ENCODE measurements around the gene LRRC10.

LRRC10 gene

GRCh38 chr12:69563166-69563762 lies 47.4 kb downstream of the LRRC10 start:
- no peaks in the 10 kb centered on the region for H3K9me3 ChIP-seq (ENCODE audit: control insufficient read depth, insufficient read depth, low read length)
- no peaks in the 10 kb centered on the region for H3K36me3 ChIP-seq (ENCODE audit: control insufficient read depth, insufficient read depth, low read length)
- no peak overlapping the region for H3K9ac ChIP-seq (ENCODE audit: low read depth, low read length)
- H3K4me1 ChIP-seq (ENCODE audit: control insufficient read depth, insufficient read depth, low read length), result no peaks in the 10 kb centered on the region
- H3K27me3 ChIP-seq (ENCODE audit: control insufficient read depth, insufficient read depth, low read length), result no peaks in the 10 kb centered on the region
- H3K4me3 ChIP-seq (ENCODE audit: low read depth, low read length), result no peak overlapping the region
